Measurements from ENCODE around the gene PHYHD1. TPM values are rescaled to one million over a fixed set of nuclear protein-coding genes. Genes with fewer than 3 reads are reported as not detected.

PHYHD1 gene
- total RNA-seq, 1 donor from 2014 or later: 13.5 TPM

GRCh38 chr9:128972956-128973355 is 52.2 kb downstream of the PHYHD1 start:
- no peak for DNase-seq

GRCh38 chr9:128979111-128979510 is 58.3 kb downstream of the PHYHD1 start:
- DNase-seq: no peak

DNA sequence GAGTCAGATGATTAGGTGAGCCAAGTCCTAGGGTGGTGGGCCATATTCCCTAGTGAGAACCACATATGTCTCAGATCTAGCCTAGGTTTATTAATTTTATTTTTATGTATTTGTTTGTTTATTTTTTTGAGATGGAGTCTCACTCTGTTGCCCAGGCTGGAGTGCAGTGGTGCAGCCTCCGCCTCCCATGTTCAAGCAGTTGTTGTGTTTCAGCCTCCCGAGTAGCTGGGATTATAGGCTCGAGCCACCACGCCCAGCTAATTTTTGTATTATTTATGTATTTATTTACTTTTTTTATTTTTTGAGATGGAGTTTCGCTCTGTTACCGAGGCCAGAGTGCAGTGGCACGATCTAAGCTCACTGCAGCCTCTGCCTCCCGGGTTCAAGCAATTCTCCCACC is 62.8 kb downstream of the PHYHD1 start:
- no peak for DNase-seq

DNA sequence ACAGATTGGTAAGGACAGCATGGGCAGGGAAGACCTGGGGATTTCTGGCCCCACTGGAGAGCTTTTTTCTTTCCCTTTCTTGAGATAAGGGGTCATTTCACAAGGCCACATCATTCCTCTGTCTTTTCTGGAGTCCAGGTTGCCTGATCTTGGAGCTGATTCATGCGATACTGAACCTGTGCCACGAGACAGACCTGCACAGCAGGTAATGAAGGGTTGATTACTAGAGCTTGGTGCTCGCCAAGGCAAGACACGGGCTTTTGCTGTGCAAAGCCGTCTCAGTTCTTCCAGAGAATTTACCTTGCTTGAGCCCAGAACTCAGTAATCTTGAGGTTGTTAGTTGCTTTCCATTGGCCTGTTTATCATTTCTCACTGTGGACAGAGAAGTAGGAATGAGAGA is 65.9 kb downstream of the PHYHD1 start:
- no peak for DNase-seq

DNA sequence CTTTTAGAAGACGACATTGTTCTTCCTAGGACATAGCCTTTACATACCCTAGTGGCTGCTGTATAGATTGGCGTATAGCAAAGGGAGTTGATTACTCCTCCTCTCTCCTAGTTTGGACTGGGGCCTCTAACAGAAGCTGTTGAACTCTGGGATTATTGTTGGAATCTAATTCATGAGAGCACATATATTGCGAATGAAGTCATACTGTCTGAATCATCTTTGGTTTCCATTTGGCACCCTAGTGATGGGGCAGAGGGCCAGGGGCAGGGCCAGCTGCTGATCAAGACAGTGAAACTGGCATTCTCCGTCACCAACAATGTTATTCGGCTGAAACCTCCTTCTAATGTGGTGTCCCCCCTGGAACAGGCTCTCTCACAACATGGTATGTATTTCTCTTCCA is 67.0 kb downstream of the PHYHD1 start:
- DNase-seq: no peak

Other genes with a start within 250 kb of the PHYHD1 start
- gene SET, start 231.8 kb upstream of the PHYHD1 start, total RNA-seq: 298 TPM
- gene PKN3, start 218.5 kb upstream of the PHYHD1 start, total RNA-seq: 2.0 TPM
- gene ZDHHC12, start 196.9 kb upstream of the PHYHD1 start, total RNA-seq: 7.5 TPM
- 18.1 TPM for gene ZER1, start 149.1 kb upstream of the PHYHD1 start, total RNA-seq
- gene TBC1D13, start 133.7 kb upstream of the PHYHD1 start, total RNA-seq: 7.1 TPM
- 7.0 TPM for gene ENDOG, start 102.5 kb upstream of the PHYHD1 start, total RNA-seq
- gene SPOUT1, start 91.2 kb upstream of the PHYHD1 start, total RNA-seq: 10.6 TPM
- 3.4 TPM for gene KYAT1, start 39.0 kb upstream of the PHYHD1 start, total RNA-seq
- gene LRRC8A, start 38.8 kb upstream of the PHYHD1 start, total RNA-seq: 27.5 TPM
- gene DOLK, start 26.6 kb downstream of the PHYHD1 start, total RNA-seq: 7.8 TPM
- 49.8 TPM for gene NUP188, start 26.7 kb downstream of the PHYHD1 start, total RNA-seq
- gene SH3GLB2, start 107.3 kb downstream of the PHYHD1 start, total RNA-seq: 33.0 TPM
- gene MIGA2, start 115.6 kb downstream of the PHYHD1 start, total RNA-seq: 16.2 TPM
- gene DOLPP1, start 160.1 kb downstream of the PHYHD1 start, total RNA-seq: 6.2 TPM
- gene CRAT, start 189.8 kb downstream of the PHYHD1 start, total RNA-seq: 28.7 TPM
- 42.2 TPM for gene PTPA, start 190.4 kb downstream of the PHYHD1 start, total RNA-seq

Data from skin of body (tissue), 2 donors.